ENCODE results near the gene STARD13.

DNA sequence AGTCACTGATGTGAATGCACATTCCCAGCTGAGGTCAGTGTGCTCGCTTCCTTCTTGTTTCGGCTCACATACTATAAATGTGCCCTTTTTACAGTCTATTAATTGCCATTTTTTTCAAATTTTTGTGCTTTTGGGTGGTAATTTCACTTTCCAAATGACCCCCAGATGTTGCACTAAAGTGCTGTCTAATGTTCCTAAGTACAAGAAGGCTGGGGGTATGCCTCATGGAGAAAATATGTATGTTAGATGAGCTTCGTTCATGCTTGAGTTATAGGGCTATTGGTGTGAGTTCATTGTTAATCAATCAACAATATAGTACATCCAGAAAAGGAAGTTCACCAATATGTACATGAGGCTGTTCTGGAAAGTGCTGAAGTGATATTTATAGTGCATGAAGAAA is 184.7 kb downstream of the STARD13 start:
- no peak for TF ChIP-seq EZH2 (IDR thresholded peaks at IDR 0.05; ENCODE audit: low read length)
- TF ChIP-seq, protein P1, sequence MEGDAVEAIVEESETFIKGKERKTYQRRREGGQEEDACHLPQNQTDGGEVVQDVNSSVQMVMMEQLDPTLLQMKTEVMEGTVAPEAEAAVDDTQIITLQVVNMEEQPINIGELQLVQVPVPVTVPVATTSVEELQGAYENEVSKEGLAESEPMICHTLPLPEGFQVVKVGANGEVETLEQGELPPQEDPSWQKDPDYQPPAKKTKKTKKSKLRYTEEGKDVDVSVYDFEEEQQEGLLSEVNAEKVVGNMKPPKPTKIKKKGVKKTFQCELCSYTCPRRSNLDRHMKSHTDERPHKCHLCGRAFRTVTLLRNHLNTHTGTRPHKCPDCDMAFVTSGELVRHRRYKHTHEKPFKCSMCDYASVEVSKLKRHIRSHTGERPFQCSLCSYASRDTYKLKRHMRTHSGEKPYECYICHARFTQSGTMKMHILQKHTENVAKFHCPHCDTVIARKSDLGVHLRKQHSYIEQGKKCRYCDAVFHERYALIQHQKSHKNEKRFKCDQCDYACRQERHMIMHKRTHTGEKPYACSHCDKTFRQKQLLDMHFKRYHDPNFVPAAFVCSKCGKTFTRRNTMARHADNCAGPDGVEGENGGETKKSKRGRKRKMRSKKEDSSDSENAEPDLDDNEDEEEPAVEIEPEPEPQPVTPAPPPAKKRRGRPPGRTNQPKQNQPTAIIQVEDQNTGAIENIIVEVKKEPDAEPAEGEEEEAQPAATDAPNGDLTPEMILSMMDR (optimal IDR thresholded peaks at IDR 0.05 in 1 of 3, IDR thresholded peaks at IDR 0.05 in 1 of 3, conservative IDR thresholded peaks at IDR 0.05 in 1 of 3; ENCODE audit: extremely low read depth in 1 of 3, insufficient read depth in 2 of 3, low read length in 3 of 3) = no peak
